Measurements from ENCODE around the gene DHX35. TPM values are rescaled to one million over a fixed set of nuclear protein-coding genes. Genes with fewer than 3 reads are reported as not detected.

DHX35 gene
- total RNA-seq, 6 experiments from 2014 or later: 3.2 to 7.5 (median 4.8) TPM

DNA sequence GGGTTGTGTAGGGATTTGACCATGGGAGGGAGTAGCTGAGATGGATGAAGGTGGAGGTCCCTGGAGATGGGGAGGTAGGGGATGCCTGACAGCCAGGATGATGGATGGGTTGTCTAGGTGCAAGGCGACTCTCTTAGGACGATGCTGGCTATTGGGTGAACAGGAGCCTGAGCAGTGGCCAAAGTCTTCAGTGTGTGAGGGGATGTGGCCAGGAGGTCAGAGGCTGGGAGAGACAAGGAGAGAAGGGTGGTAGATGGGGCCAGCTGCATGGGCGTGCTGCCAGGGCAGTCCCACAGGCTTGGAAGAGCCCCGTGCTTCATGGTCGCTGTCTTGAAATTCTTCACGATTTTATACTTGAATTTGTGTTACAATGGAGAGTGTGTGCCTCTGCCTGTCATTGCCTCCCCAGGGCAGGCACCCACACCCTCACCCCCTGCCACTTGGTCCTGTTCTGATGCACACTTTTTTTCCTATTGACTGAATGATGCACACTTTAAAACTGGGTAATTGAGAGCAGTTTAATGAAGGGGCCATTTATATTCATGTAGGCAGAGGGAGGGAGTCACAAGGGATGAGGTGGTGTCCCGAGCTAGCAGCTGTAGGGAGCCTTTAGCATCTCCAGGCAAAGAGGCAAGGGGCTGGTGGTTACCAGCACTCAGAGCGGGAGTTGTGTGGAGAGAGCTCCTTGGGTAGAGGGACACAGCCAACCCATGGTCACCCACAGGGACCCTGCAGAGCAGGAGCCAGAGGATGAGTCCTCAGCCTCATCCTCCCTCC lies 120.7 kb downstream of the DHX35 start:
- no peaks in the 10 kb centered on the region for H3K4me1 ChIP-seq
- no peak overlapping the region for H3K4me3 ChIP-seq
- H3K9me3 ChIP-seq: no peaks in the 10 kb centered on the region
- DNase-seq: no peak
- H3K27me3 ChIP-seq: no peaks in the 10 kb centered on the region
- H3K36me3 ChIP-seq: no peaks in the 10 kb centered on the region
- TF ChIP-seq POLR2A (IDR thresholded peaks at IDR 0.05): no peak
- TF ChIP-seq, protein P1, sequence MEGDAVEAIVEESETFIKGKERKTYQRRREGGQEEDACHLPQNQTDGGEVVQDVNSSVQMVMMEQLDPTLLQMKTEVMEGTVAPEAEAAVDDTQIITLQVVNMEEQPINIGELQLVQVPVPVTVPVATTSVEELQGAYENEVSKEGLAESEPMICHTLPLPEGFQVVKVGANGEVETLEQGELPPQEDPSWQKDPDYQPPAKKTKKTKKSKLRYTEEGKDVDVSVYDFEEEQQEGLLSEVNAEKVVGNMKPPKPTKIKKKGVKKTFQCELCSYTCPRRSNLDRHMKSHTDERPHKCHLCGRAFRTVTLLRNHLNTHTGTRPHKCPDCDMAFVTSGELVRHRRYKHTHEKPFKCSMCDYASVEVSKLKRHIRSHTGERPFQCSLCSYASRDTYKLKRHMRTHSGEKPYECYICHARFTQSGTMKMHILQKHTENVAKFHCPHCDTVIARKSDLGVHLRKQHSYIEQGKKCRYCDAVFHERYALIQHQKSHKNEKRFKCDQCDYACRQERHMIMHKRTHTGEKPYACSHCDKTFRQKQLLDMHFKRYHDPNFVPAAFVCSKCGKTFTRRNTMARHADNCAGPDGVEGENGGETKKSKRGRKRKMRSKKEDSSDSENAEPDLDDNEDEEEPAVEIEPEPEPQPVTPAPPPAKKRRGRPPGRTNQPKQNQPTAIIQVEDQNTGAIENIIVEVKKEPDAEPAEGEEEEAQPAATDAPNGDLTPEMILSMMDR (IDR thresholded peaks at IDR 0.05): no peak
- 28% methylated on average over 7 of the region's 8 CpGs for WGBS (ENCODE audit: insufficient coverage, low coverage, low lambda C conversion rate, missing lambda C conversion rate)
- no peak overlapping the region for H3K27ac ChIP-seq
- intact Hi-C loops (cut with DNase I): no loop called here
- no peak for ATAC-seq

GRCh38 chr20:39083761-39084160 lies 121.6 kb downstream of the DHX35 start:
- Histone ChIP-seq H3K9me3 (no peaks in the 10 kb centered on the region), H3K27ac (no peak overlapping the region), H3K4me3 (no peak overlapping the region), H3K36me3 (no peaks in the 10 kb centered on the region), H3K27me3 (no peaks in the 10 kb centered on the region), H3K4me1 (no peaks in the 10 kb centered on the region)
- peak in 1 of 4 donors; percentile 7 for ATAC-seq
- intact Hi-C loops (cut with DNase I): no loop called here
- 44% methylated on average over 3 of the region's 6 CpGs for WGBS (ENCODE audit: insufficient coverage, low coverage, low lambda C conversion rate, missing lambda C conversion rate)
- TF ChIP-seq, protein P1 (IDR thresholded peaks at IDR 0.05): no peak
- TF ChIP-seq POLR2A (IDR thresholded peaks at IDR 0.05): no peak
- no peak for DNase-seq

GRCh38 chr20:39089029-39089428 lies 126.9 kb downstream of the DHX35 start:
- no CpG with 5 or more reads among the region's 1 CpG for WGBS (ENCODE audit: insufficient coverage, low coverage, low lambda C conversion rate, missing lambda C conversion rate)
- TF ChIP-seq POLR2A (IDR thresholded peaks at IDR 0.05): no peak
- TF ChIP-seq, protein P1 (IDR thresholded peaks at IDR 0.05): no peak

More at GRCh38 chr20:39089029-39089428, 126.9 kb downstream of the DHX35 start:
- no peak for DNase-seq
- Histone ChIP-seq H3K36me3 (no peaks in the 10 kb centered on the region), H3K9me3 (no peaks in the 10 kb centered on the region), H3K27ac (no peak overlapping the region), H3K4me3 (no peak overlapping the region), H3K4me1 (no peaks in the 10 kb centered on the region), H3K27me3 (no peaks in the 10 kb centered on the region)
- no peak for ATAC-seq
- intact Hi-C loops (cut with DNase I): no loop called here

Small RNA genes lying within 50 kb of the gene (small RNA-seq; reads per million reads assigned to genes)
- gene AL023803.1: 0 reads per million in 2 experiments

Other genes starting within 250 kb of the DHX35 start
- gene SLC32A1, start 237.9 kb upstream of the DHX35 start, total RNA-seq: not detected
- gene ACTR5, start 213.9 kb upstream of the DHX35 start, total RNA-seq: 1 to 10 TPM; 3.0 to 5.6 (median 3.7) TPM
- 1 to 10 TPM in 5 of 6 experiments, under 1 TPM in 1; 0.62 to 4.0 (median 2.3) TPM for gene PPP1R16B, start 156.6 kb upstream of the DHX35 start, total RNA-seq
- 1 to 10 TPM in 4 of 6 experiments, under 1 TPM in 2; 0.83 to 3.3 (median 1.7) TPM for gene FAM83D, start 35.9 kb upstream of the DHX35 start, total RNA-seq